Measurements from ENCODE around the gene SMO. TPM values are rescaled to one million over a fixed set of nuclear protein-coding genes. Genes with fewer than 3 reads are reported as not detected.

Gene SMO
- polyA plus RNA-seq, 3 donors: 0.07 TPM; not detected in 2

DNA sequence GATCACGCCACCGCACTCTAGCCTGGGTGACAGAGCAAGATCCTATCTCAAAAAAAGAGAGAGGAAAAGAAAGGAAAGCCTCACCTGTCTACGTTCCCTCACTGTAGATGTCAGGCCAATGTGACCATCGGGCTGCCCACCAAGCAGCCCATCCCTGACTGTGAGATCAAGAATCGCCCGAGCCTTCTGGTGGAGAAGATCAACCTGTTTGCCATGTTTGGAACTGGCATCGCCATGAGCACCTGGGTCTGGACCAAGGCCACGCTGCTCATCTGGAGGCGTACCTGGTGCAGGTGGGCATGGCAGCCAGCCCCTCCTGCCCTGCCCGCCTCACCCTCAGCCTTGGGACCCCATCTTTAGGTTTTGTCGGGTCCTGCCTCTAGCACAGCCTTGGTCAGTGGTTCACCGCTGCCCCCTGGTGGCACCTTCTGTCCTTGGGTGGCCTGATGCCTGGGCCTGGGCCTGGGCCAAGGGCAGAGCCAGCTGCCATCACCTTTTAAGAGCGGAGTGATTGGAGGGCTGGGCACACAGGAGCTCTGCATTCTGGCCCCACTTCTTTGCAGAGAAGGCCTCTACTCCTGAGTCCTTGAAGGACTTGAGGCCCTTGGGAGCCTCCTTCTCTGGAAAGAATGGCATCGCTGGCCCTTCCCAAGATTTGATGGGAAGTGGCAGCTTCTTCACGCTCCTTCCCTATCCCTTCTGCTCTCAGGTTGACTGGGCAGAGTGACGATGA, 22.0 kb downstream of the SMO start:
- no peak overlapping the region for H3K9ac ChIP-seq (ENCODE audit: insufficient read depth, low read length, poor library complexity, severe bottlenecking)
- H3K4me2 ChIP-seq (replicated peaks; ENCODE audit: extremely low read depth, low read length, poor library complexity, severe bottlenecking): no peak overlapping the region
- WGBS (ENCODE audit: insufficient coverage): 76% methylated on average over 16 of the region's 16 CpGs
- no peaks in the 10 kb centered on the region for H3K27me3 ChIP-seq (ENCODE audit: control insufficient read depth in 2 of 2, insufficient read depth in 2 of 2, low read length in 2 of 2)
- H3K4me3 ChIP-seq (replicated peaks in 1 of 3; ENCODE audit: low read depth in 2 of 3, low read length in 3 of 3): no peak overlapping the region
- peaks cover 3 to 12% (median 4%) of the 10 kb centered on the region in 3 donors for H3K27me3 Mint-ChIP-seq (ENCODE audit: low read depth in 3 of 3)
- H3K9me3 ChIP-seq (replicated peaks in 1 of 2; ENCODE audit: control insufficient read depth in 1 of 2, insufficient read depth in 1 of 2, low read length in 2 of 2): no peaks in the 10 kb centered on the region
- H3K4me1 ChIP-seq (ENCODE audit: control insufficient read depth in 1 of 2, insufficient read depth in 2 of 2, low read length in 2 of 2): no peaks in the 10 kb centered on the region
- DNase-seq: peak; percentile 42 to 60 (median 54)
- H3K27ac Mint-ChIP-seq: no peak overlapping the region
- intact Hi-C loops (cut with micrococcal nuclease): loop anchor here (1.0 to 10.0 kb wide), 2 partner anchors 46 to 264 kb away; no protein-coding TSS in a partner anchor
- peaks cover 9% of the 10 kb centered on the region for H3K4me1 Mint-ChIP-seq
- no peaks in the 10 kb centered on the region for H4K20me1 ChIP-seq (ENCODE audit: insufficient read depth, low read length)
- no peak overlapping the region for H2AFZ ChIP-seq (ENCODE audit: insufficient read depth, low read depth, low read length, poor library complexity, severe bottlenecking)
- H3K36me3 Mint-ChIP-seq: no peaks in the 10 kb centered on the region
- H3K9me3 Mint-ChIP-seq: peaks cover 0 to 3% (median 0%) of the 10 kb centered on the region in 7 donors
- H3K27ac ChIP-seq (ENCODE audit: low read depth in 1 of 2, low read length in 2 of 2): no peak overlapping the region
- no peaks in the 10 kb centered on the region for H3K36me3 ChIP-seq (replicated peaks in 1 of 2; ENCODE audit: control insufficient read depth in 1 of 2, insufficient read depth in 2 of 2, low read length in 2 of 2)
- H3K4me3 Mint-ChIP-seq: no peak overlapping the region
- TF ChIP-seq, protein P1, sequence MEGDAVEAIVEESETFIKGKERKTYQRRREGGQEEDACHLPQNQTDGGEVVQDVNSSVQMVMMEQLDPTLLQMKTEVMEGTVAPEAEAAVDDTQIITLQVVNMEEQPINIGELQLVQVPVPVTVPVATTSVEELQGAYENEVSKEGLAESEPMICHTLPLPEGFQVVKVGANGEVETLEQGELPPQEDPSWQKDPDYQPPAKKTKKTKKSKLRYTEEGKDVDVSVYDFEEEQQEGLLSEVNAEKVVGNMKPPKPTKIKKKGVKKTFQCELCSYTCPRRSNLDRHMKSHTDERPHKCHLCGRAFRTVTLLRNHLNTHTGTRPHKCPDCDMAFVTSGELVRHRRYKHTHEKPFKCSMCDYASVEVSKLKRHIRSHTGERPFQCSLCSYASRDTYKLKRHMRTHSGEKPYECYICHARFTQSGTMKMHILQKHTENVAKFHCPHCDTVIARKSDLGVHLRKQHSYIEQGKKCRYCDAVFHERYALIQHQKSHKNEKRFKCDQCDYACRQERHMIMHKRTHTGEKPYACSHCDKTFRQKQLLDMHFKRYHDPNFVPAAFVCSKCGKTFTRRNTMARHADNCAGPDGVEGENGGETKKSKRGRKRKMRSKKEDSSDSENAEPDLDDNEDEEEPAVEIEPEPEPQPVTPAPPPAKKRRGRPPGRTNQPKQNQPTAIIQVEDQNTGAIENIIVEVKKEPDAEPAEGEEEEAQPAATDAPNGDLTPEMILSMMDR (IDR thresholded peaks at IDR 0.05): peak; percentile 92
- H3K79me2 ChIP-seq (ENCODE audit: insufficient read depth, low read length): no peaks in the 10 kb centered on the region

- no peaks in the 10 kb centered on the region for H3K9me3 ChIP-seq (replicated peaks in 1 of 2; ENCODE audit: control insufficient read depth in 1 of 2, insufficient read depth in 1 of 2, low read length in 2 of 2)
- H3K9ac ChIP-seq (ENCODE audit: insufficient read depth, low read length, poor library complexity, severe bottlenecking): no peak overlapping the region
- Mint-ChIP-seq H3K36me3 (no peaks in the 10 kb centered on the region), H3K4me3 (no peak overlapping the region), H3K27me3 (ENCODE audit: low read depth in 3 of 3) (peaks cover 3 to 14% (median 4%) of the 10 kb centered on the region in 3 donors), H3K27ac (no peak overlapping the region), H3K4me1 (peaks cover 9% of the 10 kb centered on the region), H3K9me3 (peaks cover 2 to 9% (median 4%) of the 10 kb centered on the region in 7 donors)
- H3K4me3 ChIP-seq (replicated peaks in 1 of 3; ENCODE audit: low read depth in 2 of 3, low read length in 3 of 3): no peak overlapping the region
- no peaks in the 10 kb centered on the region for H3K79me2 ChIP-seq (ENCODE audit: insufficient read depth, low read length)
- no peaks in the 10 kb centered on the region for H3K36me3 ChIP-seq (replicated peaks in 1 of 2; ENCODE audit: control insufficient read depth in 1 of 2, insufficient read depth in 2 of 2, low read length in 2 of 2)
- H3K27me3 ChIP-seq (ENCODE audit: control insufficient read depth in 2 of 2, insufficient read depth in 2 of 2, low read length in 2 of 2): no peaks in the 10 kb centered on the region
- H3K4me1 ChIP-seq (ENCODE audit: control insufficient read depth in 1 of 2, insufficient read depth in 2 of 2, low read length in 2 of 2): no peaks in the 10 kb centered on the region
- intact Hi-C loops (cut with micrococcal nuclease): loop anchor here (1.0 to 10.0 kb wide), 2 partner anchors 47 to 264 kb away; no protein-coding TSS in a partner anchor
- H4K20me1 ChIP-seq (ENCODE audit: insufficient read depth, low read length): no peaks in the 10 kb centered on the region
- 98% methylated on average over 14 of the region's 14 CpGs for WGBS (ENCODE audit: insufficient coverage)
- no peak overlapping the region for H3K27ac ChIP-seq (ENCODE audit: low read depth in 1 of 2, low read length in 2 of 2)
- DNase-seq: no peak
- peak overlapping the region; percentile 10 for H2AFZ ChIP-seq (ENCODE audit: insufficient read depth, low read depth, low read length, poor library complexity, severe bottlenecking)
- TF ChIP-seq, protein P1 (IDR thresholded peaks at IDR 0.05): no peak
- H3K4me2 ChIP-seq (replicated peaks; ENCODE audit: extremely low read depth, low read length, poor library complexity, severe bottlenecking): no peak overlapping the region
Observed at GRCh38 chr7:129210989-129211312, 22.5 kb downstream of the SMO start.
